Endothelial cell of umbilical vein (primary cell): Measurements from ENCODE around the gene RPS8. TPM values are rescaled to one million over a fixed set of nuclear protein-coding genes. Genes with fewer than 3 reads are reported as not detected.
A peak's percentile ranks its signal among the peaks of the same experiment; 100 is the strongest.

Source experiments
- BruUV-seq: library from RNA; stranded (reverse); fragments of 400-500 nt; replicated peaks from 2 replicates; lab custom pipeline; 2021; lab: Mats Ljungman, UMichigan
- CTCF ChIA-PET: fragments of 300-600, 350-600 bp; sonication (Branson Sonifier 250); formaldehyde crosslinking; loops from one replicate; lab custom pipeline; 2021; ENCODE audit warnings: antibody characterized with exemption, inconsistent platforms; lab: Charles Lee
- POLR2A ChIA-PET: fragments of 300-600, 350-600 bp; sonication (Branson Sonifier 250); formaldehyde crosslinking; loops from one replicate; lab custom pipeline; 2021; ENCODE audit warnings: antibody characterized with exemption, inconsistent platforms; lab: Charles Lee
- DNase-seq: peaks from one replicate; pipeline ENCODE4 v3.0.0-alpha.2; 2011; ENCODE audit warnings: low read depth, low spot score
- FAIRE-seq: peaks from 2 replicates; lab custom pipeline; 2011; peaks lifted over from hg19 to GRCh38; lab: Jason Lieb, UNC
- H2AFZ ChIP-seq: 2 replicates; pipeline ENCODE4 v1.6.0; 2012; ENCODE audit warnings: low read depth, low read length, control low read depth, inconsistent platforms
- H3K27ac ChIP-seq: 2 replicates; pipeline ENCODE4 v1.5.1; 2011; ENCODE audit warnings: low read depth, mild to moderate bottlenecking, control low read depth, low read length, moderate library complexity; ENCODE audit not compliant: insufficient read depth
- H3K27me3 ChIP-seq, 2 experiments: 2 replicates each; pipeline versions ENCODE4 v1.6.0 to v1.6.1; 2011; ENCODE audit warnings: low read length in 2 of 2, mixed read lengths in 1 of 2; ENCODE audit not compliant: control insufficient read depth in 2 of 2, insufficient read depth in 2 of 2
- H3K36me3 ChIP-seq, 2 experiments: 2 replicates in 1 of 2; 3 replicates in 1 of 2; pipeline ENCODE4 v1.5.1; 2011; ENCODE audit warnings: low read length in 2 of 2, mild to moderate bottlenecking in 1 of 2, moderate library complexity in 1 of 2; ENCODE audit not compliant: control insufficient read depth in 2 of 2, insufficient read depth in 2 of 2; ENCODE audit errors: extremely low read depth in 1 of 2
- H3K4me1 ChIP-seq: 3 replicates; pipeline ENCODE4 v1.5.1; 2011; ENCODE audit warnings: mild to moderate bottlenecking, low read length; ENCODE audit not compliant: control insufficient read depth, insufficient read depth; ENCODE audit errors: extremely low read depth
- H3K4me2 ChIP-seq: 2 replicates; pipeline ENCODE4 v1.6.1; 2011; ENCODE audit warnings: low read length, control low read depth, mixed read lengths; ENCODE audit not compliant: insufficient read depth
- H3K4me3 ChIP-seq, 3 experiments: fragments of 200-600 bp in 1 of 3; sonication (generic), shearing (Covaris generic) in 1 of 3; replicated peaks in 1 of 3; 2 replicates each; pipeline ENCODE4 v1.5.1; 2011 to 2016; ENCODE audit warnings: control low read depth in 3 of 3, low read length in 3 of 3, mild to moderate bottlenecking in 2 of 3, inconsistent platforms in 1 of 3, low read depth in 1 of 3, moderate library complexity in 1 of 3; ENCODE audit not compliant: insufficient read depth in 1 of 3
- H3K79me2 ChIP-seq: 2 replicates; pipeline ENCODE4 v1.6.0; 2012; ENCODE audit warnings: low read length, inconsistent platforms; ENCODE audit not compliant: control insufficient read depth, insufficient read depth
- H3K9ac ChIP-seq: replicated peaks from 2 replicates; pipeline ENCODE3; 2011; ENCODE audit warnings: low read length, control low read depth; ENCODE audit not compliant: insufficient read depth; ENCODE audit errors: extremely low read depth
- H3K9me1 ChIP-seq: replicated peaks from 3 replicates; pipeline ENCODE4 v1.6.0; 2011; ENCODE audit warnings: mild to moderate bottlenecking, low read length; ENCODE audit not compliant: control insufficient read depth, insufficient read depth; ENCODE audit errors: extremely low read depth
- H3K9me3 ChIP-seq: replicated peaks from 2 replicates; pipeline ENCODE4 v1.5.1; 2012; ENCODE audit warnings: low read length, inconsistent platforms; ENCODE audit not compliant: control insufficient read depth, insufficient read depth
- H4K20me1 ChIP-seq: replicated peaks from 2 replicates; pipeline ENCODE3; 2011; ENCODE audit warnings: mild to moderate bottlenecking, low read length; ENCODE audit not compliant: control insufficient read depth, insufficient read depth; ENCODE audit errors: extremely low read depth
- CTCF ChIP-seq, 2 donors: IDR thresholded peaks; 1 replicate in 1 of 2; 2 replicates in 1 of 2; pipeline ENCODE4 v1.5.1; 2011; ENCODE audit warnings: low read length in 2 of 2, mild to moderate bottlenecking in 2 of 2, moderate library complexity in 2 of 2, control low read depth in 1 of 2, inconsistent platforms in 1 of 2, low read depth in 1 of 2; ENCODE audit not compliant: insufficient read depth in 1 of 2; ENCODE audit errors: extremely low read depth in 1 of 2
- EZH2 ChIP-seq: IDR thresholded peaks from 2 replicates; pipeline ENCODE4 v1.6.1; 2012; ENCODE audit warnings: borderline replicate concordance, low read depth, mild to moderate bottlenecking, moderate library complexity, low read length, inconsistent platforms; ENCODE audit not compliant: severe bottlenecking
- FOS ChIP-seq: IDR thresholded peaks from 2 replicates; pipeline ENCODE4 v1.6.1; 2011; ENCODE audit warnings: mild to moderate bottlenecking, low read length, moderate library complexity, borderline replicate concordance; ENCODE audit not compliant: insufficient read depth
- GATA2 ChIP-seq: IDR thresholded peaks from 2 replicates; pipeline ENCODE4 v1.7.0; 2011; ENCODE audit warnings: low read depth, mild to moderate bottlenecking, moderate library complexity, mixed read lengths, low read length; ENCODE audit not compliant: insufficient read length, insufficient read depth
- JUN ChIP-seq: IDR thresholded peaks from 2 replicates; pipeline ENCODE4 v1.6.1; 2011; ENCODE audit warnings: borderline replicate concordance, low read depth; ENCODE audit not compliant: insufficient read length, insufficient read depth
- MAX ChIP-seq: IDR thresholded peaks from 2 replicates; pipeline ENCODE4 v1.6.1; 2011; ENCODE audit not compliant: insufficient read depth, insufficient read length
- MYC ChIP-seq: IDR thresholded peaks from one replicate; pipeline ENCODE4 v1.6.1; 2011; ENCODE audit warnings: mild to moderate bottlenecking, low read depth, low read length
- POLR2A ChIP-seq: IDR thresholded peaks from 2 replicates; pipeline ENCODE4 v1.6.1; 2012; ENCODE audit warnings: low read depth, mild to moderate bottlenecking, control low read depth, low read length
- POLR2AphosphoS5 ChIP-seq: IDR thresholded peaks from 2 replicates; pipeline ENCODE4 v1.6.1; 2012; ENCODE audit warnings: low read depth, mild to moderate bottlenecking, control low read depth, low read length, moderate library complexity; ENCODE audit not compliant: insufficient read depth
- dilution Hi-C: fragments of 300-500 bp; cut with MboI; formaldehyde crosslinking; loops from one replicate; pipeline ENCODE4 v1.15.0; 2019; ENCODE audit warnings: low sequenced_read_pairs; ENCODE audit not compliant: extremely low pct_ligation_motif_present
- intact Hi-C: fragments of 100-400 bp; cut with micrococcal nuclease; formaldehyde crosslinking; loops from one replicate; pipeline ENCODE4 v1.10.0; 2022
- polyA plus RNA-seq, 4 experiments: library from polyadenylated mRNA; depleted of rRNA in 3 of 4; stranded (reverse) in 3 of 4; unstranded in 1 of 4; fragments of >200 nt; gene quantifications; 2 replicates each; pipeline versions ENCODE4 v1.2.1 to v1.2.3, GENCODE V29; 2011 to 2012; ENCODE audit warnings: missing spikeins in 1 of 4
- total RNA-seq: library from RNA; stranded (reverse); gene quantifications from 2 replicates; pipeline ENCODE4 v1.2.3, GENCODE V29; 2021

Gene RPS8
- total and polyA plus RNA-seq, 2 donors (not counting 3 experiments of a cell fraction or from before 2014, with no cell fraction given), result 1,842 to 2,306 TPM

DNA sequence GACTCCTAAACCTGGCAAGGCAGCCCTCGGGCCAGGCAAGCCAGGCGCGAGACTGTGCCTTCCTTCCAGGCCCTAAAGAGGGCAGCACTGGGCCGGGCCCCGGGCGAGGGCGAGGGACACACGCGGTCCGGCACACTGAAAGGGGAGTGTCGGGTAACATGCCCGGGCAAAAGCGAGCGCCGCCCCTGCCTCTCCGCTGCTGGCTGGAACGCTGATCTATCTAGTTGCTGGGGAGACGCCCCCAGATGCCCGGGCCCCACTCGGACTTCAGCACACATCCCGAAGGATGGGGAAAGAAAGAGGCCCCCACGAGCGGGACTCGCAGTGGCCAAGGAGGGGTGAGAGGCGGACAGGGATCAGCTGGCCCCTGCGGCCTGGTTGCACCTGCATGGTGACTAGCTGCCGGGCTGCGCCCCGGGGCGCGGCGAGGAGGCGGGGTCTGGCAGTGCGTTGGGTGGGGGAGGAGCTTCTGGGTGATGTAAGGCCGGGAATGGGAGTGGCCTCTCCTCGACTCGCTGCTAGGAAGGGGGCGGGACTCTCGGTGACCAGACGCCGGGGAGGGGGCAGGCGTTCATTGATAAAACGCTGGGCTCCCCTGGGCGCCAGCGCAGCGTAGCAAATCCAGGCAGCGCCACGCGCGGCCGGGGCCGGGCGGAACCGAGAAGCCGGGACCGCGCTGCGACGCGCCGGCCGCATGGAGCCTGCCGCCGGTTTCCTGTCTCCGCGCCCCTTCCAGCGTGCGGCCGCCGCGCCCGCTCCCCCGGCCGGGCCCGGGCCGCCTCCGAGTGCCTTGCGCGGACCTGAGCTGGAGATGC is 24.6 kb downstream of the RPS8 start, which contains the start of gene PLK3:
PLK3 (plus strand) TSS at position 608 of the 815 bp plus-strand sequence; CDS start at position 695, 87 bp downstream.
- Histone ChIP-seq H3K9me3 (no peaks in the 10 kb centered on the region), H3K9ac (peak within 1 kb of the TSS; percentile 85), H3K9me1 (no peaks in the 10 kb centered on the region), H3K79me2 (peaks cover 41% of the 10 kb centered on the region), H3K4me2 (peak within 1 kb of the TSS; percentile 60), H3K27ac (peak within 1 kb of the TSS; percentile 87), H4K20me1 (no peaks in the 10 kb centered on the region), H3K36me3 (peaks cover 4 to 20% of the 10 kb centered on the region in 2 experiments), H3K27me3 (no peaks in the 10 kb centered on the region), H3K4me1 (peaks cover 22% of the 10 kb centered on the region), H3K4me3 (peak within 1 kb of the TSS; percentile 68 to 75 (median 69)), H2AFZ (peak within 1 kb of the TSS; percentile 72)
- TSS peak; percentile 86 for BruUV-seq
- intact Hi-C loops (loop anchor here (2.0 to 10.0 kb wide), 3 partner anchors 25 to 885 kb away; partner anchors contain the start of genes GPBP1L1, RPS8 and TMEM69), dilution Hi-C loops (no loop called here)
- FAIRE-seq (peak; percentile 91), DNase-seq (peak; percentile 98)
- TF ChIP-seq JUN (no peak), FOS (peak; percentile 22), GATA2 (no peak), MAX (peak; percentile 85), POLR2A (peak; percentile 100), POLR2AphosphoS5 (peak; percentile 100), CTCF (IDR thresholded peaks at IDR 0.05; ENCODE audit: extremely low read depth in 1 of 2, insufficient read depth in 1 of 2, low read depth in 1 of 2, low read length in 2 of 2) (peak; percentile 93 to 96), EZH2 (no peak), MYC (peak; percentile 86)
- CTCF ChIA-PET, result interaction anchor here (0.7 to 3.5 kb wide), 23 partner anchors 9 to 690 kb away, joined by 3 to 57 read pairs (median 5); partner anchors contain the start of genes BEST4, BTBD19, EIF2B3 and HECTD3
- POLR2A ChIA-PET, result interaction anchor here (0.5 to 3.5 kb wide), 18 partner anchors 9 to 722 kb away, joined by 3 to 75 read pairs (median 6); partner anchors contain the start of genes BEST4, BTBD19, HECTD3 and PRDX1
